Stimulated activated CD8-positive, alpha-beta memory T cell treated with anti-CD3 and anti-CD28 coated beads, Interleukin-12 subunit alpha, Interleukin-12 subunit beta, amount 100 ng/mL, for 4 hours (primary cell): ENCODE data around the gene IL27RA.

ENCODE experiments used
- DNase-seq: peaks from one replicate; pipeline ENCODE4 v3.0.0-alpha.2; 2020; ENCODE audit warnings: low read depth

Gene IL27RA

GRCh38 chr19:14088634-14089411, 57.3 kb downstream of the IL27RA start:
- DNase-seq, result no peak

DNA sequence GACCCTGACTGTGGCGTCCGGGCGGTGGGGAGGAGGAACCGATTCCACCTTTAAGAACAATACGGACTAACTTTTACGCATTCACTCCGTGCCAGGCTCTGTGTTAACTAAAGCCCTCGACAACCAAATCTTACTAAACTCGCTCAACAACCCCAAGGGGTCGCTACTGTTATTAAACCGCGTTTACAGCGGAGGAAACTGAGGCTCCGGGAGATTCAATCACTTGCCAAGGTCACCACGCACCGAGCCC, 57.8 kb downstream of the IL27RA start:
- no peak for DNase-seq

- DNase-seq, result peak; percentile 29
These were observed 58.3 kb downstream of the IL27RA start for GRCh38 chr19:14089662-14090508.

GRCh38 chr19:14090509-14091080, 59.0 kb downstream of the IL27RA start, which contains the start of gene SAMD1:
Gene SAMD1 (minus strand): TSS chr19:14090751.
- DNase-seq, result peak; percentile 82

GRCh38 chr19:14091081-14091812, 59.7 kb downstream of the IL27RA start:
- DNase-seq, result peak; percentile 48

- DNase-seq, result peak; percentile 33
These were observed 60.4 kb downstream of the IL27RA start for GRCh38 chr19:14091813-14092462.

- no peak for DNase-seq
These were observed 61.7 kb downstream of the IL27RA start for GRCh38 chr19:14093117-14093823.

DNA sequence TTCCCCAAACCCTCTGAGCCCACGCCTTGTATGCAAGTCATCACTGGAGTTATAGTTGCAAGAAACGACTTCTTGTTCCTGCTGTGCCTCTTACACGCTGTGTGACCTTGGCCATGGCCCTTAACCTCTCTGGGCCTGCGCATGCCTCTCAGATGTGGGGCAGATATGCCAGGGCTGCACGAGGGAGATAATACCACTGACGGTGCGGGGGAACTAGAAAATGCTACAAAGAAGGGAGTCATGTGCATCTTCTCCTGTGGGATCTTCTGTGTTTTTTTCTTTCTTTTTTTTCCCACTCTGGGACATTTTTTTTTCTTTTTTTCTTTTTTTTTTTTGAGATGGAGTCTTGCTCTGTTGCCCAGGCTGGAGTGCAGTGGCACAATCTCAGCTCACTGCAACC, 63.3 kb downstream of the IL27RA start:
- no peak for DNase-seq

DNA sequence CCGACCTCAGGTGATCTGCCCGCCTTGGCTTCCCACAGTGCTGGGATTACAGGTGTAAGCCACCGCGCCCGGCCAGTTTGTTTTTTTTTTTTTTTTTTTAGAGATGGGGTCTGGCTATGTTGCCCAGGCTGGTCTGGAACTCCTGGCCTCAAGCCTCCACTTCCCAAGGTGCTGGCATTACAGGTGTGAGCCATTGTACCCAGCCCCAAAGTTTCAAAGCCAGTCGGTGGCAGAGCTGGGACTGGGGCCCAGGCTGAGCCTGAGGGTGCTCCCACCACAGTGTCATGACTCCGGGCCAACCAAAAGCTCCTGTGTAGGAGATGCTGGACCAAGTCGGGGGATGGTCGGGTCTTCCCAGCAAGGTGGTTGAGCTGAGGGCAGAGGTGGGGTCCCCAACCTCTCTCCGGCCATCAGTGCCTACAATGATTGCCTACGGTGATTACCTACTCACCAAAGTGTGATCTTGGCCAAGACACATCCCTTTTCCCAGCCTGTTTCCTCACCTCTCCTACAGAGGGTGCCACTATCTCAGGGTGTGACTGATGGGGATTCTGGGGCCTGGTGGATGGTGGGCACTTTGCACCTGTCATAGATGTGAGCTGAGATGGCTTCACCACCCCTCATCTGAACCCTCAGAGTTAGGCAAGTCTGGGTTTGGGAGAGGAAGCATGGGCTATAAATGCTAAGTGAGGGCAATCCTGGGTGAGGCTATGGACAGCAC, 64.9 kb downstream of the IL27RA start:
- no peak for DNase-seq

DNA sequence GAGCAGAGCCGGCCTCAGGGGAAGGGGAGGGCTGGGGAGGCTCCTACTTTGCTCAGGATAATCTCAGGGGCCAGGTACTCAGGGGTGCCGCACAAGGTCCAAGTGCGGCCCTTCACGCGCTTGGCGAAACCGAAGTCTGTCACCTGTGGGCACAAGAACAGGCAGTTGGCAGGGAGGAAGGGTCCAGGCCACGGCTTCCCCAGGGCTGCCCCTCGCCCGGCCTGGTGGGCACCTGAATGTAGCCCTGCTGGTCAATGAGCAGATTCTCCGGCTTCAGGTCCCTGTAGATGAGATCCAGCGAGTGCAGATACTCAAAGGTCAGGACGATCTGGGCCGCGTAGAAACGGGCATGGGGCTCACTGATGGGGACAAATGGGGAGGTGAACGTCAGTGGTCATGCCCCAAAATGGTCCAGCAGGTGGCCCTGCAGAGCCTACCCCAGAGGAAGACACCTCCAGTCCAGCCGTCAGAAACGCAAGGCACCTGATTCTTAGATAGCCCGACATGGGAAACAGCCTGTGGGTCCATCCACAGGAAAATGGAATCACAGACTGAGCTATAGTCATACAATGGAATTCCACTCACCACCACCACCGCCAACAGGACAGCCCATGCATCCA, 66.1 kb downstream of the IL27RA start:
- DNase-seq, result no peak

DNA sequence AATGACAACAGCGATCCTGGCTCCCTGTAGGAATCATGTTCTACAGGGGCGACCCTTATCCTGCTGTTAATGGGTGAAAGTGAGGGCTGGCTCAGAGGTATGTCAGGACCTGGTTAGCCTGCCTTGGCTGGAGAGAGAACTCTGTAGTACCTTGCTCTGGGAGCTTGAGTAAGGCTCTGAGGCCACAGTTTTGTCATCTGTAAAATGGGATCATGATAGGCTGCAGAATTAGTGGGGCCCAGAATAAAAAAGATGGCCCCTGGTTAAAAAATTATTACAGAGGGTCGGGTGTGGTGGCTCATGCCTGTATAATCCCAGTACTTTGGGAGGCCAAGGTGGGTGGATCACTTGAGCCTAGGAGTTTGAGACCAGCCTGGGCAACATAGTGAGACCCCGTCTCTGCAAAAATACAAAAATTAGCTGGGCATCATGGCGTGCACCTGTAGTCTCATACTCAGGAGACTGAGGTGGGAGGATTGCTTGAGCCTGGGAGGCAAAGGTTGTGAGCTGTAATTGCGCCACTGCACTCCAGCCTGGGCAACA, 69.5 kb downstream of the IL27RA start:
- no peak for DNase-seq

- no peak for DNase-seq
These were observed 70.6 kb downstream of the IL27RA start for GRCh38 chr19:14102102-14102696.

DNA sequence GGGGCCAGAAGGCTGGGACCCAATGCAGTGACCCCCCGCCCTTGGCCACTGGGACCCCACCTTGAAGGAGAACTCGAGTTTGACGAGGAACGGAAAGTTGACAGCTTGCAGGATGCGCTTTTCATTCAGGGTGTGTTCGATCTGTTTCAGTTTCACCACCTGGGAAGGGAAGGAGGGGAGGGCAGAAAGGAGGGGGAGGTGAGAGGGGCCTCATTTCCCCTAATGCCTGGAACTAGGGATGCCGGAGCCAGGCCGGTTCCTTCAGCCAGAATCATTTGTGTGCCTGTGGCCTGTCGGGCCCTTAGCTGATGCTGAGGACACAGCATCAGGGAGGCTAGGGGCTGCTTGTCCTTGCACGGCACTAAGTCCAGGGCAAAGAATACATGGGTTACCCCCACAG, 71.2 kb downstream of the IL27RA start:
- DNase-seq, result no peak
